Breast epithelium (tissue), 4 donors: Measurements from ENCODE around the gene SLC35F4. TPM values are rescaled to one million over a fixed set of nuclear protein-coding genes. Genes with fewer than 3 reads are reported as not detected.
"Not testable (repeated sequence)": the region's sequence is repeated elsewhere in the genome, so short reads cannot be mapped to it uniquely, and the experiment has no call there.

ENCODE experiments used
- DNase-seq, 2 donors: peaks; one replicate each; pipeline ENCODE4 v3.0.0-alpha.2; 2019; ENCODE audit warnings: low spot score in 2 of 2
- H3K27ac ChIP-seq, 2 donors: fragments of 200-600 bp; sonication (generic) in 1 of 2; one replicate each; pipeline ENCODE4 v1.5.1; 2016 to 2019; ENCODE audit warnings: mild to moderate bottlenecking in 1 of 2
- H3K27me3 ChIP-seq, 2 donors: fragments of 200-600 bp; sonication (generic) in 1 of 2; one replicate each; pipeline versions ENCODE4 v1.5.1 to v1.6.0; 2017 to 2019; ENCODE audit warnings: control low read depth in 1 of 2, mild to moderate bottlenecking in 1 of 2
- H3K36me3 ChIP-seq: fragments of 200-600 bp; one replicate; pipeline ENCODE4 v1.5.1; 2019
- H3K4me1 ChIP-seq, 2 donors: fragments of 200-600 bp; sonication (generic); one replicate each; pipeline ENCODE4 v1.5.1; 2016 to 2019; ENCODE audit warnings: control low read depth in 1 of 2
- H3K4me3 ChIP-seq, 3 donors: fragments of 200-600 bp; sonication (generic); 1 replicate in 2 of 3; 2 replicates in 1 of 3; pipeline ENCODE4 v1.5.1; 2016 to 2019; ENCODE audit warnings: mild to moderate bottlenecking in 3 of 3, moderate library complexity in 2 of 3
- H3K9me3 ChIP-seq, 2 donors: fragments of 200-600 bp; sonication (generic) in 1 of 2; one replicate each; pipeline ENCODE4 v1.5.1; 2016 to 2019; ENCODE audit warnings: control low read depth in 1 of 2
- POLR2A ChIP-seq: fragments of 450-650 bp; IDR thresholded peaks from one replicate; pipeline ENCODE4 v1.6.1; 2016; ENCODE audit warnings: antibody characterized with exemption, mild to moderate bottlenecking, moderate library complexity
- POLR2AphosphoS5 ChIP-seq, 3 donors: sonication (generic); formaldehyde crosslinking; IDR thresholded peaks; one replicate each; pipeline ENCODE4 v1.6.1; 2017; ENCODE audit warnings: antibody characterized with exemption in 3 of 3
- intact Hi-C: fragments of 100-400 bp; cut with DNase I; formaldehyde crosslinking; loops from one replicate; pipeline ENCODE4 v1.15.1; 2023; ENCODE audit warnings: low total_unique reads
- total RNA-seq, 3 donors: library from RNA; depleted of rRNA; stranded (reverse); fragments of >200 nt; gene quantifications; one replicate each; pipeline ENCODE4 v1.1.0, GENCODE V29; 2016
- TF ChIP-seq, protein P1 (sequence below), 3 donors: fragments of 450-650 bp; IDR thresholded peaks; one replicate each; pipeline ENCODE4 v1.5.1; 2016 to 2017; ENCODE audit warnings: antibody characterized with exemption in 3 of 3, mild to moderate bottlenecking in 3 of 3, moderate library complexity in 3 of 3

SLC35F4 gene
- total RNA-seq, 3 donors from 2014 or later, result not detected

- intact Hi-C loops, result no loop called here
- TF ChIP-seq POLR2AphosphoS5 (IDR thresholded peaks at IDR 0.05) (no peak), POLR2A (no peak)
- TF ChIP-seq, protein P1, sequence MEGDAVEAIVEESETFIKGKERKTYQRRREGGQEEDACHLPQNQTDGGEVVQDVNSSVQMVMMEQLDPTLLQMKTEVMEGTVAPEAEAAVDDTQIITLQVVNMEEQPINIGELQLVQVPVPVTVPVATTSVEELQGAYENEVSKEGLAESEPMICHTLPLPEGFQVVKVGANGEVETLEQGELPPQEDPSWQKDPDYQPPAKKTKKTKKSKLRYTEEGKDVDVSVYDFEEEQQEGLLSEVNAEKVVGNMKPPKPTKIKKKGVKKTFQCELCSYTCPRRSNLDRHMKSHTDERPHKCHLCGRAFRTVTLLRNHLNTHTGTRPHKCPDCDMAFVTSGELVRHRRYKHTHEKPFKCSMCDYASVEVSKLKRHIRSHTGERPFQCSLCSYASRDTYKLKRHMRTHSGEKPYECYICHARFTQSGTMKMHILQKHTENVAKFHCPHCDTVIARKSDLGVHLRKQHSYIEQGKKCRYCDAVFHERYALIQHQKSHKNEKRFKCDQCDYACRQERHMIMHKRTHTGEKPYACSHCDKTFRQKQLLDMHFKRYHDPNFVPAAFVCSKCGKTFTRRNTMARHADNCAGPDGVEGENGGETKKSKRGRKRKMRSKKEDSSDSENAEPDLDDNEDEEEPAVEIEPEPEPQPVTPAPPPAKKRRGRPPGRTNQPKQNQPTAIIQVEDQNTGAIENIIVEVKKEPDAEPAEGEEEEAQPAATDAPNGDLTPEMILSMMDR (IDR thresholded peaks at IDR 0.05), result no peak
- H3K4me1 ChIP-seq, result no peaks in the 10 kb centered on the region
- DNase-seq, result no peak
- H3K27me3 ChIP-seq, result no peaks in the 10 kb centered on the region
- no peaks in the 10 kb centered on the region for H3K9me3 ChIP-seq
- no peak overlapping the region for H3K4me3 ChIP-seq
- no peaks in the 10 kb centered on the region for H3K36me3 ChIP-seq
- no peak overlapping the region for H3K27ac ChIP-seq
Measured at GRCh38 chr14:57735276-57735675, 130.6 kb downstream of the SLC35F4 start.

- TF ChIP-seq, protein P1 (IDR thresholded peaks at IDR 0.05), result no peak
- TF ChIP-seq POLR2A (no peak), POLR2AphosphoS5 (IDR thresholded peaks at IDR 0.05) (no peak)
- Histone ChIP-seq H3K27ac (no peak overlapping the region), H3K27me3 (no peaks in the 10 kb centered on the region), H3K4me3 (no peak overlapping the region), H3K9me3 (no peaks in the 10 kb centered on the region), H3K4me1 (no peaks in the 10 kb centered on the region), H3K36me3 (no peaks in the 10 kb centered on the region)
- DNase-seq, result no peak
- intact Hi-C loops, result no loop called here
Measured at GRCh38 chr14:57732463-57733285, 133.2 kb downstream of the SLC35F4 start.

GRCh38 chr14:57729208-57730187 is 136.4 kb downstream of the SLC35F4 start:
- Histone ChIP-seq H3K4me3 (no peak overlapping the region), H3K27me3 (no peaks in the 10 kb centered on the region), H3K4me1 (no peaks in the 10 kb centered on the region), H3K9me3 (no peaks in the 10 kb centered on the region), H3K27ac (no peak overlapping the region), H3K36me3 (no peaks in the 10 kb centered on the region)
- no peak for DNase-seq
- TF ChIP-seq POLR2A, result no peak
- TF ChIP-seq POLR2AphosphoS5 (IDR thresholded peaks at IDR 0.05), result no peak
- TF ChIP-seq, protein P1 (IDR thresholded peaks at IDR 0.05), result no peak
- intact Hi-C loops, result no loop called here

DNA sequence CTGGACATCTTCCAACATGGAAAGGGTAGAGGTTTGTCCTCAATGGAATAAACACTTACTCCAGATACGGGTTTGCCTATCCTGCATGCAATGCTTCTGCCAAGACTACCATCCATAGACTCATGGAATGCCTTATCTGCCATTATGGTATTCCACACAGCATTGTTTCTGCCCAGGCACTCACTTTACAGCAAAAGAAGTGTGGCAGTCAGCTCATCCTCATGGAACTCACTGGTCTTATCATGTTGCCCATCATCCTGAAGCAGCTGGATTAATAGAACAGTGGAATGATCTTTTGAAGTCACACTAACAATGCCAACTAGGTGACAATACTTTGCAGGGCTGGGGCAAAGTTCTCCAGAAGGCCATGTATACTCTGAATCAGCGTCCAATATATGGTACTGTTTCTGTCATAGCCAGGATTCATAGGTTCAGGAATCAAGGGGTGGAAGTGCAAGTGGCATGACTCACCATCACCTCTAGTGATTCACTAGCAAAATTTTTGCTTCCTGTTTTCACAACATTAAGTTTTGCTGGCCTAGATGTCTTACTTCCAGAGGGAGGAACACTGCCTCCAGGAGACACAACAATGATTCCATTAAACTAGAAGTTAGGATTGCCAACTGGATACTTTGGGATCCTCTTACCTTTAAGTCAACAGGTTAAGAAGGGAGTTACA is 140.4 kb downstream of the SLC35F4 start:
- TF ChIP-seq, protein P1 (IDR thresholded peaks at IDR 0.05), result no peak
- TF ChIP-seq POLR2A (no peak), POLR2AphosphoS5 (IDR thresholded peaks at IDR 0.05) (no peak)
- intact Hi-C loops, result no loop called here
- Histone ChIP-seq H3K4me3 (no peak overlapping the region), H3K27me3 (no peaks in the 10 kb centered on the region), H3K9me3 (no peaks in the 10 kb centered on the region), H3K36me3 (no peaks in the 10 kb centered on the region), H3K27ac (no peak overlapping the region), H3K4me1 (no peaks in the 10 kb centered on the region)
- DNase-seq, result no peak

DNA sequence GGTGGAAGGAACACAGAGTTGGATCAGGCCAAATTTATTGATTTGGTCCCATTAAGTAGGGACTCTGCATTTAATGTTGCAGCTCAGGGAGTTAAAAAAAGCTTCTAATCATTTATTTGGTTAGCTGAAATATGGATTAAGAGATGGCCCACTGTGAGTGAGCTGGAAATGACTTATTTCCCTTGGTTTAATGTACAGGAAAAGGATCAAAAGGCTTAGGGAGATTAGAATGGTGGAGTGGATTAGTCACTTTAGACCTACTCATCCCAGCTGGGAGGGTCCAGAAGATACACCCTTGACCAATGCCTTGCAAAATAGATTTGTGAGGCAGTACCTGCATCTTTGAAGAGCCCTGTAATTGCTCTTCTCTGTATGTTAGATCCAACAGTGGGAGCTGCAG is 143.8 kb downstream of the SLC35F4 start:
- H3K4me3 ChIP-seq, H3K27ac ChIP-seq, DNase-seq, H3K27me3 ChIP-seq, H3K9me3 ChIP-seq, H3K36me3 ChIP-seq, H3K4me1 ChIP-seq, intact Hi-C loops: not testable (repeated sequence)
